H1 (cell line): ENCODE measurements around the gene UBE2Q2. TPM values are rescaled to one million over a fixed set of nuclear protein-coding genes. Genes with fewer than 3 reads are reported as not detected.

Experiments used
- CTCF ChIA-PET: fragments of 300-600 bp; sonication (Branson Sonifier 250); formaldehyde crosslinking; loops from one replicate; lab custom pipeline; 2021; ENCODE audit not compliant: partially characterized antibody; lab: Charles Lee
- POLR2A ChIA-PET: fragments of 300-600 bp; sonication (Branson Sonifier 250); formaldehyde crosslinking; loops from one replicate; lab custom pipeline; 2021; ENCODE audit warnings: inconsistent platforms; ENCODE audit not compliant: partially characterized antibody; lab: Charles Lee
- DNase-seq, 2 experiments: peaks; one replicate each; pipeline versions ENCODE4 v3.0.0 to v3.0.0-alpha.2; 2010 to 2022; ENCODE audit warnings: low spot score in 2 of 2, low read depth in 1 of 2, mixed read lengths in 1 of 2
- FAIRE-seq: peaks from 2 replicates; lab custom pipeline; 2011; peaks lifted over from hg19 to GRCh38; lab: Jason Lieb, UNC
- H2AFZ ChIP-seq: 2 replicates; pipeline ENCODE4 v1.8.1; 2012; ENCODE audit warnings: low read length, inconsistent platforms
- H2AK5ac ChIP-seq: 2 replicates; pipeline ENCODE4 v1.6.1; 2013; ENCODE audit warnings: low read depth, low read length
- H2BK120ac ChIP-seq: replicated peaks from 2 replicates; pipeline ENCODE3; 2013; ENCODE audit warnings: low read depth, low read length, inconsistent platforms
- H2BK12ac ChIP-seq: 2 replicates; pipeline ENCODE4 v1.6.1; 2013; ENCODE audit warnings: low read depth, low read length
- H2BK15ac ChIP-seq: 2 replicates; pipeline ENCODE4 v1.6.1; 2013; ENCODE audit warnings: low read length
- H2BK20ac ChIP-seq: 2 replicates; pipeline ENCODE4 v1.6.1; 2013; ENCODE audit warnings: low read length
- H2BK5ac ChIP-seq: 2 replicates; pipeline ENCODE4 v1.6.1; 2013; ENCODE audit warnings: low read depth, low read length
- H3K14ac ChIP-seq: 2 replicates; pipeline ENCODE4 v1.6.1; 2013; ENCODE audit warnings: inconsistent platforms; ENCODE audit not compliant: insufficient read length
- H3K18ac ChIP-seq: 2 replicates; pipeline ENCODE4 v1.6.1; 2013; ENCODE audit warnings: low read length; ENCODE audit errors: extremely low read depth
- H3K23ac ChIP-seq: 2 replicates; pipeline ENCODE4 v1.6.1; 2013; ENCODE audit warnings: inconsistent platforms; ENCODE audit not compliant: insufficient read length
- H3K23me2 ChIP-seq: 2 replicates; pipeline ENCODE4 v1.6.1; 2013; ENCODE audit warnings: low read depth, low read length
- H3K27ac ChIP-seq: 2 replicates; pipeline ENCODE4 v1.6.1; 2011; ENCODE audit warnings: low read depth, low read length, inconsistent platforms
- H3K27me3 ChIP-seq, 4 experiments: replicated peaks in 1 of 4; 1 replicate in 1 of 4; 2 replicates in 3 of 4; pipeline versions ENCODE4 v1.6.1 to v1.8.1; 2011 to 2013; ENCODE audit warnings: low read length in 3 of 4, mild to moderate bottlenecking in 3 of 4, inconsistent platforms in 2 of 4, mixed read lengths in 2 of 4, moderate library complexity in 1 of 4; ENCODE audit not compliant: control insufficient read depth in 3 of 4, insufficient read depth in 3 of 4; ENCODE audit errors: extremely low read depth in 1 of 4
- H3K36me3 ChIP-seq, 4 experiments: 2 replicates each; pipeline versions ENCODE4 v1.6.1 to v1.8.1; 2011 to 2013; ENCODE audit warnings: mild to moderate bottlenecking in 4 of 4, low read length in 3 of 4, moderate library complexity in 2 of 4, control low read depth in 1 of 4, inconsistent platforms in 1 of 4; ENCODE audit not compliant: insufficient read depth in 4 of 4, control insufficient read depth in 2 of 4
- H3K4ac ChIP-seq: replicated peaks from 2 replicates; pipeline ENCODE3; 2013; ENCODE audit warnings: low read length, low read depth, mixed read lengths, inconsistent platforms; ENCODE audit not compliant: insufficient read length
- H3K4me1 ChIP-seq, 4 experiments: replicated peaks in 1 of 4; 1 replicate in 1 of 4; 2 replicates in 3 of 4; pipeline versions ENCODE4 v1.6.1 to v1.8.1; 2011 to 2013; ENCODE audit warnings: low read length in 3 of 4, inconsistent platforms in 2 of 4, mixed read lengths in 1 of 4; ENCODE audit not compliant: insufficient read depth in 4 of 4, control insufficient read depth in 3 of 4
- H3K4me2 ChIP-seq, 2 experiments: 2 replicates each; pipeline versions ENCODE4 v1.6.1 to v1.8.1; 2011 to 2013; ENCODE audit warnings: low read depth in 2 of 2, low read length in 2 of 2, control low read depth in 1 of 2, inconsistent platforms in 1 of 2, mild to moderate bottlenecking in 1 of 2; ENCODE audit not compliant: insufficient read depth in 1 of 2
- H3K4me3 ChIP-seq, 4 experiments: fragments of 200-600, 300-600 bp in 1 of 4; sonication (generic), shearing (Covaris generic), sonication (Bioruptor Twin) in 1 of 4; 2 replicates each; pipeline versions ENCODE4 v1.5.1 to v1.8.1; 2011 to 2016; ENCODE audit warnings: low read length in 4 of 4, low read depth in 3 of 4, control low read depth in 2 of 4, inconsistent platforms in 2 of 4, mild to moderate bottlenecking in 2 of 4, mixed read lengths in 1 of 4, moderate library complexity in 1 of 4; ENCODE audit not compliant: insufficient read depth in 2 of 4; ENCODE audit errors: extremely low read depth in 1 of 4
- H3K56ac ChIP-seq: replicated peaks from 2 replicates; pipeline ENCODE3; 2013; ENCODE audit warnings: low read depth, mild to moderate bottlenecking, mixed read lengths, low read length, inconsistent platforms; ENCODE audit not compliant: insufficient read length
- H3K79me1 ChIP-seq: 2 replicates; pipeline ENCODE4 v1.6.1; 2013; ENCODE audit warnings: low read depth, low read length, control low read depth
- H3K79me2 ChIP-seq, 2 experiments: 2 replicates each; pipeline versions ENCODE4 v1.6.1 to v1.8.1; 2012 to 2013; ENCODE audit warnings: low read length in 2 of 2, mild to moderate bottlenecking in 2 of 2, inconsistent platforms in 1 of 2; ENCODE audit not compliant: insufficient read depth in 2 of 2, control insufficient read depth in 1 of 2
- H3K9ac ChIP-seq, 4 experiments: replicated peaks in 1 of 4; 1 replicate in 1 of 4; 2 replicates in 3 of 4; pipeline versions ENCODE4 v1.6.1 to v1.8.1; 2011 to 2013; ENCODE audit warnings: low read depth in 3 of 4, low read length in 3 of 4, control low read depth in 2 of 4, mild to moderate bottlenecking in 2 of 4, moderate library complexity in 2 of 4, inconsistent platforms in 1 of 4; ENCODE audit errors: extremely low read depth in 1 of 4
- H3K9me3 ChIP-seq, 2 experiments: 2 replicates each; pipeline versions ENCODE4 v1.6.1 to v1.8.1; 2012 to 2013; ENCODE audit warnings: mild to moderate bottlenecking in 2 of 2, moderate library complexity in 2 of 2, control low read depth in 1 of 2, inconsistent platforms in 1 of 2, low read depth in 1 of 2, low read length in 1 of 2, mixed read lengths in 1 of 2; ENCODE audit not compliant: insufficient read depth in 2 of 2
- H4K20me1 ChIP-seq, 2 experiments: replicated peaks in 1 of 2; 2 replicates each; pipeline versions ENCODE3 to v1.8.1; 2011 to 2013; ENCODE audit warnings: inconsistent platforms in 2 of 2, low read length in 2 of 2, mild to moderate bottlenecking in 1 of 2; ENCODE audit not compliant: insufficient read depth in 2 of 2, control insufficient read depth in 1 of 2
- H4K5ac ChIP-seq: 2 replicates; pipeline ENCODE4 v1.6.1; 2013; ENCODE audit warnings: low read length, low read depth, mixed read lengths, inconsistent platforms; ENCODE audit not compliant: insufficient read length
- H4K8ac ChIP-seq: 2 replicates; pipeline ENCODE4 v1.8.0; 2013; ENCODE audit warnings: mild to moderate bottlenecking, moderate library complexity, low read length, inconsistent platforms; ENCODE audit not compliant: insufficient read depth; ENCODE audit errors: extremely low read depth
- H4K91ac ChIP-seq: replicated peaks from 2 replicates; pipeline ENCODE3; 2013; ENCODE audit warnings: low read length, mixed read lengths, inconsistent platforms; ENCODE audit not compliant: insufficient read length
- BACH1 ChIP-seq: IDR thresholded peaks from 2 replicates; pipeline ENCODE4 v1.6.1; 2012; ENCODE audit warnings: low read length, improper control_type of control experiment
- CBX8 ChIP-seq: fragments of 300-800, 300-1000 bp; sonication (generic); IDR thresholded peaks from 2 replicates; pipeline ENCODE4 v1.7.1; 2016; ENCODE audit warnings: low read depth, low read length, borderline replicate concordance
- GABPA ChIP-seq: IDR thresholded peaks from 2 replicates; pipeline ENCODE4 v1.6.1; 2011; ENCODE audit warnings: mild to moderate bottlenecking, low read length, moderate library complexity, borderline replicate concordance; ENCODE audit not compliant: insufficient read depth
- HDAC2 ChIP-seq, 2 experiments: fragments of 300-600 bp in 1 of 2; sonication (generic) in 1 of 2; IDR thresholded peaks; 2 replicates each; pipeline ENCODE4 v1.6.1; 2011 to 2012; ENCODE audit warnings: low read depth in 2 of 2, low read length in 2 of 2, mild to moderate bottlenecking in 2 of 2, moderate library complexity in 2 of 2, borderline replicate concordance in 1 of 2, inconsistent platforms in 1 of 2
- JUND ChIP-seq: IDR thresholded peaks from 2 replicates; pipeline ENCODE4 v1.6.1; 2011; ENCODE audit warnings: mild to moderate bottlenecking, improper control_type of control experiment, low read length
- POLR2A ChIP-seq, 2 experiments: IDR thresholded peaks; 1 replicate in 1 of 2; 2 replicates in 1 of 2; pipeline ENCODE4 v1.6.1; 2011; ENCODE audit warnings: low read depth in 2 of 2, low read length in 2 of 2, mild to moderate bottlenecking in 2 of 2; ENCODE audit errors: control extremely low read depth in 1 of 2
- SAP30 ChIP-seq: fragments of 300-600 bp; sonication (generic); IDR thresholded peaks from 2 replicates; pipeline ENCODE4 v1.7.1; 2012; ENCODE audit warnings: low read length, moderate library complexity, mild to moderate bottlenecking, inconsistent platforms; ENCODE audit not compliant: insufficient read depth, insufficient replicate concordance
- SIX5 ChIP-seq: IDR thresholded peaks from 2 replicates; pipeline ENCODE4 v1.6.1; 2011; ENCODE audit warnings: mild to moderate bottlenecking, low read depth, low read length
- SUZ12 ChIP-seq: fragments of 200-600 bp; sonication (generic); IDR thresholded peaks from 2 replicates; pipeline ENCODE4 v1.6.1; 2012; ENCODE audit warnings: mild to moderate bottlenecking, inconsistent platforms, low read length, moderate library complexity, mixed read lengths
- YY1 ChIP-seq: IDR thresholded peaks from 2 replicates; pipeline ENCODE4 v1.6.1; 2011; ENCODE audit warnings: low read depth, mild to moderate bottlenecking, low read length
- WGBS, 2 experiments: shearing (Covaris generic) in 1 of 2; methylation state at CpG; one replicate each; pipeline versions ENCODE4 v1.1.6 to v1.1.7; 2013 to 2015; ENCODE audit warnings: low lambda C conversion rate in 2 of 2, mixed read lengths in 2 of 2, inconsistent platforms in 1 of 2, low coverage in 1 of 2, missing lambda C conversion rate in 1 of 2; ENCODE audit not compliant: insufficient replicate concordance in 2 of 2, insufficient coverage in 1 of 2, insufficient read length in 1 of 2; ENCODE audit errors: extremely low coverage in 1 of 2, missing lambda C conversion rate in 1 of 2; 5-methylcytosine and 5-hydroxymethylcytosine counted together
- polyA plus RNA-seq, 7 experiments: library from polyadenylated mRNA; depleted of rRNA in 3 of 7; stranded (reverse) in 5 of 7; unstranded in 2 of 7; fragments of >200 nt in 5 of 7; fragments of 200-250 nt in 2 of 7; gene quantifications; 1 replicate in 5 of 7; 2 replicates in 1 of 7; 4 replicates in 1 of 7; pipeline versions ENCODE4 v1.2.1 to v1.2.3, GENCODE V29; 2011 to 2013; ENCODE audit warnings: missing spikeins in 2 of 7, mixed read lengths in 2 of 7
- total RNA-seq: library from RNA; stranded (reverse); fragmentation: NEBNext Ultra II Directional; extraction: Animal tissue kit (Norgen Biotek cat#: 25700); gene quantifications from 2 replicates; pipeline ENCODE4 v1.2.1, GENCODE V29; 2021
- TF ChIP-seq, protein P1 (sequence below): IDR thresholded peaks from 2 replicates; pipeline ENCODE4 v1.6.1; 2011; ENCODE audit warnings: low read length, improper control_type of control experiment
- TF ChIP-seq, protein P2 (sequence below): IDR thresholded peaks from 2 replicates; pipeline ENCODE4 v1.6.1; 2012; ENCODE audit warnings: inconsistent platforms

UBE2Q2 gene
- total and polyA plus RNA-seq, 2 of the 8 experiments (the other 6 are each of a cell fraction or from before 2014, with no cell fraction given) = 10.1 to 22.7 TPM

DNA sequence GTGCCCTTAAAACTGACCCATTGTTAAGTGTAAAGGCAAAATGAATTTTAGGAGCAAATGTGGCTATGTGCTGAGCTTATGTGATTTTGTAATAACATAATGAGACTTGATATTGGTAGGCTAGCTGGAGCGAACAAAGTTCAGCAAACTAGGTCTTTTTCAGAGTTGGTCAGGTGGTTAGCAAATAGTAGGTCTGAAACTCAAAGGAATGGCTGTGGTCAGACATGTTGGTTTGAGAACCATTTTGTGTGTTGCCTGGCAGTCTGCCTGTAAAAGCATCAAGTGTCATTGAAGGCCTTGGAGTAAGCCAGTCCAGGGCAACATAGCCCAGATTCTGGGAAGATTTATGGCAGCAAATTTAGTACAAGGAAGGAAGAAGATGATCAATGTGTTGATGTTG lies 76.8 kb downstream of the UBE2Q2 start:
- WGBS, 2 experiments = 92% methylated on average over 1 of the region's 1 CpG; no CpG with 5 or more reads in 1 of the 2 experiments
- no peak for TF ChIP-seq CBX8
- TF ChIP-seq BACH1 = no peak
- TF ChIP-seq SAP30 = no peak
- no peak for TF ChIP-seq SIX5
- no peak for TF ChIP-seq YY1
- TF ChIP-seq POLR2A (IDR thresholded peaks at IDR 0.05; ENCODE audit: control extremely low read depth in 1 of 2, low read depth in 2 of 2, low read length in 2 of 2) = no peak
- TF ChIP-seq HDAC2 (IDR thresholded peaks at IDR 0.05; ENCODE audit: borderline replicate concordance in 1 of 2, low read depth in 2 of 2, low read length in 2 of 2) = no peak
- TF ChIP-seq, protein P1, sequence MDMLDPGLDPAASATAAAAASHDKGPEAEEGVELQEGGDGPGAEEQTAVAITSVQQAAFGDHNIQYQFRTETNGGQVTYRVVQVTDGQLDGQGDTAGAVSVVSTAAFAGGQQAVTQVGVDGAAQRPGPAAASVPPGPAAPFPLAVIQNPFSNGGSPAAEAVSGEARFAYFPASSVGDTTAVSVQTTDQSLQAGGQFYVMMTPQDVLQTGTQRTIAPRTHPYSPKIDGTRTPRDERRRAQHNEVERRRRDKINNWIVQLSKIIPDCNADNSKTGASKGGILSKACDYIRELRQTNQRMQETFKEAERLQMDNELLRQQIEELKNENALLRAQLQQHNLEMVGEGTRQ = no peak
- TF ChIP-seq JUND = no peak
- TF ChIP-seq GABPA = no peak
- TF ChIP-seq, protein P2, sequence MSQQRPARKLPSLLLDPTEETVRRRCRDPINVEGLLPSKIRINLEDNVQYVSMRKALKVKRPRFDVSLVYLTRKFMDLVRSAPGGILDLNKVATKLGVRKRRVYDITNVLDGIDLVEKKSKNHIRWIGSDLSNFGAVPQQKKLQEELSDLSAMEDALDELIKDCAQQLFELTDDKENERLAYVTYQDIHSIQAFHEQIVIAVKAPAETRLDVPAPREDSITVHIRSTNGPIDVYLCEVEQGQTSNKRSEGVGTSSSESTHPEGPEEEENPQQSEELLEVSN = no peak
- no peak for TF ChIP-seq SUZ12

More for the DNA sequence above, 76.8 kb downstream of the UBE2Q2 start:
- no peak overlapping the region for H4K91ac ChIP-seq
- no peak overlapping the region for H2BK20ac ChIP-seq
- H3K36me3 ChIP-seq = peaks cover 0 to 37% (median 21%) of the 10 kb centered on the region in 4 experiments; a peak in 7 of 8 replicates
- H3K27me3 ChIP-seq = no peaks in the 10 kb centered on the region
- peaks cover 7 to 39% of the 10 kb centered on the region in 2 experiments; a peak in 3 of 4 replicates for H3K79me2 ChIP-seq
- H3K23me2 ChIP-seq = no peaks in the 10 kb centered on the region; the same call in 1 of the 2 replicates
- no peaks in the 10 kb centered on the region; the same call in 1 of the 2 replicates for H3K79me1 ChIP-seq
- H4K20me1 ChIP-seq = peaks cover 10% of the 10 kb centered on the region in 2 experiments
- no peak overlapping the region for H4K5ac ChIP-seq
- no peak overlapping the region for H3K9ac ChIP-seq
- H3K23ac ChIP-seq = no peak overlapping the region
- H3K4me2 ChIP-seq = no peak overlapping the region
- no peak overlapping the region for H3K4me3 ChIP-seq
- FAIRE-seq (no peak), DNase-seq (no peak)
- H3K4ac ChIP-seq = no peak overlapping the region
- H2BK12ac ChIP-seq = no peak overlapping the region
- no peak overlapping the region for H2AK5ac ChIP-seq
- no peaks in the 10 kb centered on the region for H3K9me3 ChIP-seq
- POLR2A ChIA-PET = interaction anchor here (0.7 to 1.9 kb wide), 4 partner anchors 17 to 106 kb away, joined by 3 to 9 read pairs (median 4); partner anchors contain the start of gene FBXO22
- H3K18ac ChIP-seq = no peak overlapping the region
- no peak overlapping the region for H2BK5ac ChIP-seq
- no peak overlapping the region for H3K27ac ChIP-seq
- no peak overlapping the region for H3K14ac ChIP-seq
- H4K8ac ChIP-seq = no peak overlapping the region
- H3K56ac ChIP-seq = no peak overlapping the region
- no peak overlapping the region for H2BK15ac ChIP-seq
- CTCF ChIA-PET = interaction anchor here (0.6 to 7.4 kb wide), 10 partner anchors 8 to 394 kb away, joined by 3 to 110 read pairs (median 6); no protein-coding TSS in a partner anchor
- no peaks in the 10 kb centered on the region for H3K4me1 ChIP-seq
- H2AFZ ChIP-seq = no peak overlapping the region
- H2BK120ac ChIP-seq = no peak overlapping the region
